HG03095 (cell line): ENCODE measurements around the gene GLUD1.
"Not testable (repeated sequence)": the region's sequence is repeated elsewhere in the genome, so short reads cannot be mapped to it uniquely, and the experiment has no call there.

Source experiments
- ATAC-seq: cut with Tn5 transposase; IDR thresholded peaks from one replicate; pipeline ENCODE4 v1.9.1; 2021; ENCODE audit warnings: moderate library complexity; ENCODE audit not compliant: unreplicated experiment

Gene GLUD1

GRCh38 chr10:87094373-87095235 lies at the start of gene GLUD1, which contains the start of gene SHLD2:
GLUD1 (minus strand) TSS chr10:87094843; CDS start chr10:87094769, 74 bp downstream.
SHLD2 (plus strand) TSS chr10:87095206; CDS start chr10:87151355, 56,149 bp downstream.
- ATAC-seq: peak; percentile 62

DNA sequence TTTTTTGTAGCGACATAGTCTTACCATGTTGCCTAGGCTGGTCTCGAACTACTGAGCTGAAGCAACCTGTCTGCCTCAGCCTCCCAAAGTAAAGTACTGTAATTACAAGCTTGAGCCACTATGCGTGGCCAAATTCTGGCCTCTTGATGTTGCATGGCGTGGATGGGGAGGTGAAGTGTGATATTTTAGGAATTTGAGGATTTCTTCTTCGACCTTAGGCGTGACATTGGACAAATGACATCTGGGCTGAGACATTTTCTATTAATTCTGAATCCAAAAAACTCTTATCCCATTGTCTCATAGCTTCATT lies 48.4 kb upstream of the GLUD1 start:
- not testable (repeated sequence) for ATAC-seq

- ATAC-seq: not testable (repeated sequence)
Measured at GRCh38 chr10:87142230-87143108, 47.8 kb upstream of the GLUD1 start.

DNA sequence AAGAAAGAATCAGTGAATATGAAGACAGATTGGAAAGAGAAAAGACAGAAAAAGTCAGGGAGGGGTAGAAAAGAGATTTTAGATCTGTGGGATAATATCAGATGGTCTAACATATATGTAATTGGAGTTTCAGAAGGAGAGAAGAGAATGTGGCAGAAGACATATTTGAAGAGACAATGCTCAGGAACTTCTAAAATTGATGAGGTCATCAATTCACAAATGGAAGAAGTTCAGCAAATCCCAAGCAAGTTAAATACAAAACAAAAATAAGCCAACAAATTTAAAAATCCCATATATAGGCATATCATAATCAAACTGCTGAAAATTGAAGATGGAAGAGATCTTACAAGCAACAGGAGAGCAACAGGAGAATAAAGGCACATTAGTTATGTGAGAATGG lies 42.8 kb upstream of the GLUD1 start:
- ATAC-seq: not testable (repeated sequence)

- ATAC-seq: not testable (repeated sequence)
Measured at GRCh38 chr10:87134440-87134839, 39.8 kb upstream of the GLUD1 start.

DNA sequence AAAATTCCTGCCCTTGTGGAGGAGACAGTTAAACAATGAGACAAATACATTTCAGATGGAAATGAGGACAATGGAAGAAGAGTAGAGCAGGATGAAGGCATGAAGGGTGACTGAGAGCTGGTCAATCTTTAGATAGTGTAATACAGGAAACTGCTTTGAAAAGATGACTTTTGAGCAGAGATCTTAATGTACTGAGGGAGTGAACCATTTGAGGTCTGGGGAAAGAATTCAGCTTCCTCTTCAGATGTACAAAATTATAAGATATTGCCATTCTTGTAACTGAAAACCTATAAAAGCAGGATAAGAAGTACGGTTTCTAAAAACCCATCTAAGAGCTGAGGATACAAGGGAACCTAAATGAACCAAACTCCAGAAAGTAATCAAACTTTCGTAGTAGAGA lies 39.3 kb upstream of the GLUD1 start:
- ATAC-seq: not testable (repeated sequence)

DNA sequence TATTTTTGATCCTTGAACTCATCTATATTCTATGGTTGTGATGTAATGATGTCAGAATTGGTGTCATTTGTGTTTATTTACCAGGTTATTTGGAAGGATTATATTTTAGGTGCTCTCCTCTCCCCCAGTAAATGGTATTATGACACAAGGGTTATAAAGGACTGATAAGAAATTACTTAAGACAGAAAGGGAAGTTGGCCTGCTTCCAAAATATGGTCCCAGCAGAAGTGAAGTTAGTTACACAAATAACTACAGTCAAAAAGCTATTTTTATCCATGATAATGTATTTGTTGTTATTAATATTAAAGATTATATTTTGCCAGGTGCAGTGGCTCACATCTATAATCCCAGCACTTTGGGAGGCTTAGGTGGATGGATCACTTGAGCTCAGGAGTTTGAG lies 37.5 kb upstream of the GLUD1 start:
- ATAC-seq: not testable (repeated sequence)

DNA sequence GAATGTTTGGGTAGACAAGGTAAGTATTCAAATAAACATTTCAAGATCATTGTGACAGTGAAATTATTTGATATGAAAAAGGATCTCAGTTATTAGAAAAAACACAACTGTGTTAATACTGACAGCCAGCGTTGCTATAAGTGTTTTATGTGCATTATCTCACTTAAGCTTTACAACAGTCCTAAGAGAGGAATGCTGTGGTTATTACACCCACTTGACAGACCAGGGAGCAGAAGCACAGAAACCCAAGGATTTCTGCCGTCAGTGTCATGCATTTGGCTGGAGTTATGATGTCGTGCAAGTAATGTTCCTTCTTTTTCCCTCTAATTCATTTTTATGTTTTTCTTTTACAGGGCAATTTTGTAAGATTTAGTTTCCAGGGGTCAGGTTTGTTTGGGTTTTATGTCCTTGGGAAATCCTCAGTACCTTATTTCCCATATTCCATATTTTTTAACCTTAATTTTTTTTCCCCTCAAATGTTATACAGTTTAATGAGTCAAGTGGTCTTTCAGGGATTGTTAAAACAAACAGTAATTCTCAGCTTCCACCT lies 33.0 kb upstream of the GLUD1 start:
- ATAC-seq: not testable (repeated sequence)

DNA sequence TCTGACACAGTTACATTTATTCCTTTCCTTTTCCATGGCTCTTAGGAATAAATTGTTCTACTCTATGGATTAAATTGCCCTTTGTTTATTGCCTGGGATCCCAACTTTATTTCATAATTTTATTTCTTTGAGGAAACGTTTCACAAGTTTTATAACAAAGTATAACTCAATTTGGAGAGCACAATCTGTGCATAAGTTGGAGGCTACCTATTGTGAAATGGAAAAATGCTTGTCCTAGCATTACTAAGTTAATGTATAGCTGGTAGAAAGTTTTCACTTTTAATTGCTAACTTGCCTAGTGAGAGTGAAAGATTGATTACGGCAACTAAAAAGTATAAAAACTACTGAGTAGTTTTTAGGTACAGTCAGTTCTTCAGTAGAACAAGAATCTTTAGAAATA lies 32.4 kb upstream of the GLUD1 start:
- ATAC-seq: not testable (repeated sequence)

DNA sequence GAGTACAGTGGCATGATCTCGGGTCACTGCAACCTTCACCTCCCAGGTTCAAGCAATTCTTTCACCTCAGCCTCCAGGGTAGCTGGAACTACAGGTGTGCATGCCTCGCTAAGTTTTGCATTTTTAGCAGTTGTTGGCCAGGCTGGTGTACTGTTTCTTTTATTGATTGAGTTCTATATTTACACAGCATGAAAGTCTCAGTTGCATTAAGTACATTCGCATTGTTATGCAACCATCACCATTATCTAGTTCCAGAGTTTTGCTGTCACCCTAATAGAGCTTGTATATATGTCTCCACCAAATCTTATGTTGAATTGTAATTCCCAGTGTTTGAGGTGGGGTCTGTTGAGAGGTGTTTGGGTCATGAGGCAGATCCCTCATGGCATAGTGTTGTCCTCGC lies 28.7 kb upstream of the GLUD1 start:
- ATAC-seq: not testable (repeated sequence)

DNA sequence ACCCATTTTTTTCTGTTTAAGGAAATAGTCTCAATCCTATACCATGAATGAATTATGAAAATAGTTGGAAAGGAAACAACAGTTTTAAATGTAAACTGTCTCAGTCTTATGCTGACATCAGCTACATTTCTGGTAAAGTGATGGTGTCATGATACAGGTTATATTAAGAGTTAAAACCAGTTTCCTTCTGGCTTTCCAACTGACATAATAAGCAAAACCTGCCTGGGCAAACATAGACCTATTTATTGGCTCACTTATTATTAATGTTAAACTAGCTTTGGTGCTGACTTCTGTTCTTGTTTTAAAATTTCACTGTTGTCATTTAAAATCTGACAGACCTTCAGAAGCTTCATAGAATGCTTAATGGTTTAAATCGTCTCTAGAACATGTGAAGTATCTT lies 24.4 kb upstream of the GLUD1 start:
- ATAC-seq: not testable (repeated sequence)

GRCh38 chr10:87118122-87118521 lies 23.5 kb upstream of the GLUD1 start:
- ATAC-seq: not testable (repeated sequence)

DNA sequence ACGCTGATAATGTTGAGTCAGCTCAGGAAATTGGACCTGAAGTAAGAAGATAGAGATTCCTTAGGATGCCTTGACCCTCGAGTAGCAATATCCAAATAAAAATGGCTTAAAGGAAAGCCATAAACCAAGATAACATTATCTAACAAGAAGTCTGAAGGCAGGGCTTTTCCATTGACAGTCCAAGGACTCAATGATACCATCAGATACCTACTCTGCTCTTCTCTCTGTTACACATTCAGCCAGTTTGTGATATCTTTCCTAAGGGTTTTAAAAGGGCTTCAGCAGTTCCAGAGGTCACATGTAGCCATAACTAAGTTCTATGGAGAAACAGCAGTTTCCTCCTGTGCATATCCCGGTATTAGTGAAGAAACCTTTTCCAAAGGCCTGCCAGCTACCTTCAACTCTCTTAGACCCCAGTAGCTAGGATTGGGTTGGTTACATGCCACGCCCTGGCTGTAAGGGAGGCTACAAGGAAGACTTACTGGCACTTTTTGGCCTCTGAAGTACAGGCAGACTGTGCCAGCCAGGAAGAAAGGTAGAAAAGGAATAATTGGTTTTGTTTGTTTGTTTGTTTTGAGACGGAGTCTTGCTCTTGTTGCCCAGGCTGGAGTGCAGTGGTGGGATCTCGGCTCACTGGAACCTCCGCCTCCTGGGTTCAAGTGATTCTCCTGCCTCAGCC lies 10.9 kb upstream of the GLUD1 start:
- no peak for ATAC-seq

- ATAC-seq: not testable (repeated sequence)
Measured at GRCh38 chr10:87104727-87105126, 10.1 kb upstream of the GLUD1 start.

- no peak for ATAC-seq
Measured at GRCh38 chr10:87101996-87102395, 7.4 kb upstream of the GLUD1 start.

DNA sequence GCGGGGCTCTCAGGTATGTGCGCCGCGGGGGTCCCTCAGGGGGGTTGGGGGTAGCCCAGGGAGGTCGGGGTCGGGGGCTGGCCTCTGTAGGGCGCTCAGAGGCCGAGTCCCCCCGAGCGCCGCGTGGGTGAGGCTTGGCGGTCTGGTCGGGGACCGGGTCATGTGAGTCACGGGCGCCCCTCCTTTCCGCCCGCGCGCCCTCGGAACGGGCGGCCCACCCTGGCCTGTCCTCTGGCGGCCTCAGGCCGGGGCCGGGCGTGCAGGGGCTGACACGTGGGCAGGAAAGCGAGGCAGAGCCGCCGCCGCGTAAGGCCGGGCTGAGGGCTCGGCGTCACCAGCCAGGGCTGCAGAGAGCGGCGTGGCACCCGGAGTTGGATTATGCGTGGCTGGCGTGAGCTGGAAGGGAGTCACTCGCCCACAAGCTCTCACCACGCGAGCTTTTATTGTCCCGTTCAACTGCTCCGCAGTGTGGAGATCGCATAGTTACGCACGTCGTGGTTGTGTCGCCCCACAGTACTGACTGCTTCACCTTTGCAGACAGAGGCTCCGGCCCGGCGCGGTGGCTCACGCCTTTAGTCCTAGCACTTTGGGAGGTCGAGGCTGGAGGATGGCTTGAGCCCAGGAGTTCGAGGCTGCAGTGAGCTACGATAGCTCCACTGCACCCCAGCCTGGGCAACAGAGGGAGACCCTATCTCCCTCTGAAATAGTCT lies 748 bp upstream of the GLUD1 start:
- peak; percentile 45 for ATAC-seq

- peak; percentile 29 for ATAC-seq
Measured at GRCh38 chr10:87093632-87094372, 841 bp downstream of the GLUD1 start.

DNA sequence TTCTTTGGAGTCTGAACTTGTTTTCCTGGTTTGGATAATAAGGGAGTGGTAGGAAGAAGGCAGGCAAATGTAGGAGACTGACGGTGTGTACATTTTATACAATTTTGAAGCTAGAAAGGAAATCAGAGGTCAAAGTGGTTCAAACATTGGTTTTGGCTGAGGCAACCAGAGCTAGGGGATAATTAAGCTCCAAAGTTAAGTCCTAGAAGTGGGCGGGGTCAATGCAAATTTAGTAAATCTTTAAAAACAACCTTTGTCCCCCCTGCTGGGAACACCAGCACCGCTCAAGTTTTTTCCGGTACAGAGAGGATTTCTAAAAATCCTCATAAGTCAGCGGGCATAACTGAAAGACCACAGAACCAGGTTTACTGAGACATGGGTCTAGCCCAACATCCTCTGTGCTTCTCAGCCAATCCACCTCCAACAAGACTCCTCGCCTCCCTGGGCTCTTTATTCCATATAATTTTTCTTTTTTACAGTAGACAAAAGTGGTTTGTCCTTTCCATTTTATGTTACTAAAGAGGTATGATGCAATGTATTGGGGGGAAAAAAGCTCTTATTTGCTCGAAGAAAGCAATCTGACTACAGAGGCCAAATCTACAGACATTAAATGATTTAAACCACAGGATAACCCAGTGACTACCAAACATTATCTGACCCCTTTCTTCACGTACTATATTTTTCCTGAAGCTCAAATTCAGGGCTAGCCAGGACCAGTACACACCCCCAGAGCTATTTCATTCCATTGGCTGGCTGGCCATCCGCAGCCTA lies 1.6 kb downstream of the GLUD1 start:
- ATAC-seq: no peak

- ATAC-seq: no peak
Measured at GRCh38 chr10:87092376-87092860, 2.2 kb downstream of the GLUD1 start.
